ENCODE data around the gene PPP1R10.

DNA sequence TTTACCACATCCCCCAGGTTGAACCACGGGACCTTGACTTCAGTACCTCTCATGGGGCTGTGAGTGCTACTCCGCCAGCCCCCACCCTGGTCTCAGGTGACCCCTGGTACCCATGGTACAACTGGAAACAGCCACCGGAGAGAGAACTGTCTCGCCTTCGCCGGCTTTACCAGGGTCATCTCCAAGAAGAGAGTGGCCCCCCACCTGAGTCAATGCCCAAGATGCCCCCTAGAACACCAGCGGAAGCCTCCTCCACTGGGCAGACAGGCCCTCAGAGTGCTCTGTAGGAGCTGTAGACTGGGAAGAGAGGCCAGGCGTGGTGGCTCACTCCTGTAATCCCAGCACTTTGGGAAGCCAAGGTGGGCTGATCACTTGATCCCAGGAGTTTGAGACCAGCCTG, 8.5 kb upstream of the PPP1R10 start:
- TF ChIP-seq YY1 (IDR thresholded peaks at IDR 0.05; ENCODE audit: insufficient read depth, insufficient read length) (no peak), ZNF274 (IDR thresholded peaks at IDR 0.05; ENCODE audit: low read depth, low read length) (no peak)

Measured in NT2/D1 (cell line).